ENCODE data around the gene AFAP1L2. TPM values are rescaled to one million over a fixed set of nuclear protein-coding genes. Genes with fewer than 3 reads are reported as not detected.
A peak's percentile ranks its signal among the peaks of the same experiment; 100 is the strongest.

Gene AFAP1L2
- total RNA-seq, 1 donor from 2014 or later: 5.3 TPM

DNA sequence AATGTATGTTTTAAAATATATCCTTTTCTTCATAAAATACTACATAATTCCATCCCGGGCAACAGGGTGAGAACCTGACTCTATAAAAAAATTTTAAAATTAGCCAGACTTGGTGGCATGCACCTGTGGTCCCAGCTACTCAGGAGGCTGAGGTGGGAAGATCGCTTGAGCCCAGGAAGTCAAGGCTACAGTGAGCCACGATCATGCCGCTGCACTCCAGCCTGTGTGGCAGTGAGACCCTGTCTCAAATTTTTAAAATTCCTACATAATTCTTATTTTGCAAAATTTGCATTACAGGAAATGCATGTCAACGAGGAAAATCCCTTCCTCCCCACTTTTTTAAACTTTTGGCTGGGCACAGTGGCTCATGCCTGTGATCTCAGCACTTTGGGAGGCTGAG is 31.3 kb downstream of the AFAP1L2 start:
- Histone ChIP-seq H3K9me3 (no peaks in the 10 kb centered on the region), H3K4me3 (no peak overlapping the region), H3K27me3 (ENCODE audit: low read depth) (no peaks in the 10 kb centered on the region), H3K36me3 (no peaks in the 10 kb centered on the region), H3K27ac (no peak overlapping the region), H3K4me1 (no peaks in the 10 kb centered on the region)
- TF ChIP-seq, protein P1, sequence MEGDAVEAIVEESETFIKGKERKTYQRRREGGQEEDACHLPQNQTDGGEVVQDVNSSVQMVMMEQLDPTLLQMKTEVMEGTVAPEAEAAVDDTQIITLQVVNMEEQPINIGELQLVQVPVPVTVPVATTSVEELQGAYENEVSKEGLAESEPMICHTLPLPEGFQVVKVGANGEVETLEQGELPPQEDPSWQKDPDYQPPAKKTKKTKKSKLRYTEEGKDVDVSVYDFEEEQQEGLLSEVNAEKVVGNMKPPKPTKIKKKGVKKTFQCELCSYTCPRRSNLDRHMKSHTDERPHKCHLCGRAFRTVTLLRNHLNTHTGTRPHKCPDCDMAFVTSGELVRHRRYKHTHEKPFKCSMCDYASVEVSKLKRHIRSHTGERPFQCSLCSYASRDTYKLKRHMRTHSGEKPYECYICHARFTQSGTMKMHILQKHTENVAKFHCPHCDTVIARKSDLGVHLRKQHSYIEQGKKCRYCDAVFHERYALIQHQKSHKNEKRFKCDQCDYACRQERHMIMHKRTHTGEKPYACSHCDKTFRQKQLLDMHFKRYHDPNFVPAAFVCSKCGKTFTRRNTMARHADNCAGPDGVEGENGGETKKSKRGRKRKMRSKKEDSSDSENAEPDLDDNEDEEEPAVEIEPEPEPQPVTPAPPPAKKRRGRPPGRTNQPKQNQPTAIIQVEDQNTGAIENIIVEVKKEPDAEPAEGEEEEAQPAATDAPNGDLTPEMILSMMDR (IDR thresholded peaks at IDR 0.05): no peak
- no peak for DNase-seq
- intact Hi-C loops (cut with DNase I): no loop called here
- no peak for ATAC-seq

DNA sequence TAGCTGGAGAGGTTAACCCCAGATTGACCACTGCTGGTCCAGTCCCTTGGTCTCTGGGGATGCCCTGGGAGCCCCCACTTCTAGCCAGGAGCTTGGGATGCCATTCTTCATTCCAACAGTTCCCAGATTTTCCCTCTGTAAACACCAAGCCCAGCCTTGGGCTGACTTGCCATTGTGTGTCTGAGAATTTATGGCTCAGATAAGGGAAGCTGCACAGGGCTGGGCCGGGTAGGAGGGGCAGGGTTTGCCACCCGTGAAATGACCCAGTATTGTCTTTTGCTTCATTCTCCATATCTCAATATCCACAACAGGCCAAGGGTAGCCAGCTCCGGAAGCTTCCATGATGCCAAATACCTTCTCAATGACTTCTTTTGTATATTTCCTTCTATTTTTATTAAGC is 32.1 kb downstream of the AFAP1L2 start:
- intact Hi-C loops (cut with DNase I): no loop called here

DNA sequence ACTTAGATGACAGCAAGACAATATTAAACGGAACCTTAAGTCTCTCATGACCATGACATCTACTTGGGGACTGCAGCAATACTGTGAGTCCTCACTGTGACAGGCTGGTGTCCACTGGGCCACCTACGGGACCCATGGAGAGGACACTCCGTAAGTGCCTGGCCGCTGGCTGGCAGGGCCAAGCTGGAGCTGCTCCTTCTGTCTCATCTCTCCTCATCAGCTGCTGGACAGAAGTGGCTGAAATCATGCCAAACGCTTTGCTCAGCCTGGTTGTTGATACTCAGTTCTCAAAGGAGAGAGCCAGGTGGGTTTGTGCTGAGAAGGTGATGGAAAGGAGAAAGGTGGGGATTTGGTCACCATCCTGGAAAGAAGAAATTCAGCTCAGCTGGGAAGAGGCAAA is 33.3 kb downstream of the AFAP1L2 start:
- Histone ChIP-seq H3K27me3 (ENCODE audit: low read depth) (no peaks in the 10 kb centered on the region), H3K27ac (no peak overlapping the region), H3K4me1 (no peaks in the 10 kb centered on the region), H3K9me3 (no peaks in the 10 kb centered on the region), H3K4me3 (no peak overlapping the region), H3K36me3 (no peaks in the 10 kb centered on the region)
- DNase-seq (no peak), ATAC-seq (no peak)
- TF ChIP-seq, protein P1 (IDR thresholded peaks at IDR 0.05): no peak
- intact Hi-C loops (cut with DNase I): no loop called here

More for the DNA sequence above, 32.1 kb downstream of the AFAP1L2 start:
- Histone ChIP-seq H3K4me1 (no peaks in the 10 kb centered on the region), H3K9me3 (no peaks in the 10 kb centered on the region), H3K36me3 (no peaks in the 10 kb centered on the region), H3K27ac (no peak overlapping the region), H3K27me3 (ENCODE audit: low read depth) (no peaks in the 10 kb centered on the region), H3K4me3 (no peak overlapping the region)
- DNase-seq: no peak
- no peak for ATAC-seq
- TF ChIP-seq, protein P1 (IDR thresholded peaks at IDR 0.05): no peak

DNA sequence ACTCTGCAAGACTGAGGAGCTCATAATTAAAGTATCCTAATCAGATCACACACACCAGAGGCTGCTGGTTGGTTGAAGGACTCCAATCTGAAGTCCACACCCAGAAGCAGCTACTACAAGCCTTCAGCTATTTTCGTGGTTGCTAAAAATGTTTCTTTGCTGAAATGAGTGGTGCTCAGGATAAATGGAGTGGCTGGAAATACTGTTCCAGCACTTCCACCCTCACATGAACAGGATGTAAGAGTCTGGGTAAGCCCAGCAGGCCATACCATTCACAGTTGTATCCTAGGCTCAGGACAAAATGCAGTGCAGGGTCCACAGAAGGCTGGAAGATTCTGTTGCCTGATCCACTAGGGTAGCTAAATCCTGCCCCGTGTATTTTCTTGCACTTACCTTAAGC is 34.1 kb downstream of the AFAP1L2 start:
- no peaks in the 10 kb centered on the region for H3K9me3 ChIP-seq
- TF ChIP-seq, protein P1 (IDR thresholded peaks at IDR 0.05): no peak
- H3K4me1 ChIP-seq: no peaks in the 10 kb centered on the region
- no peaks in the 10 kb centered on the region for H3K36me3 ChIP-seq
- DNase-seq (no peak), ATAC-seq (peak; percentile 49 to 65)
- no peak overlapping the region for H3K4me3 ChIP-seq
- no peaks in the 10 kb centered on the region for H3K27me3 ChIP-seq (ENCODE audit: low read depth)
- no peak overlapping the region for H3K27ac ChIP-seq
- intact Hi-C loops (cut with DNase I): no loop called here

DNA sequence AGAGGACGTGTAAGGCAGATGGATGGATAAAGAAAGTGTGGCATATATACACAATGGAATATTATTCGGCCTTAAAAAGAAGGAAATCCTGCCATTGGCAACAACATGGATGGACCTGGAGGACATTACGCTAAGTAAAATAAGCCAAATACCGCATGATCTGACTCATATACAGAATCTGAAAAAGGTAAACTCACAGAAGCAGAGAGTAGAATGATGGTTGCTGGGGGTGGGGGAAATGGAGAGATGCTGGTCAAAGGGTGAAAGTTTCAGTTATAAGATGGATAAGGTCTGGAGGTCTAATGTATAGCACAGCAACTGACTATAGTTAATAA is 36.3 kb downstream of the AFAP1L2 start:
- no peaks in the 10 kb centered on the region for H3K27me3 ChIP-seq (ENCODE audit: low read depth)
- ATAC-seq (no peak), DNase-seq (no peak)
- H3K4me3 ChIP-seq: no peak overlapping the region
- TF ChIP-seq, protein P1 (IDR thresholded peaks at IDR 0.05): no peak
- H3K4me1 ChIP-seq: no peaks in the 10 kb centered on the region
- H3K9me3 ChIP-seq: no peaks in the 10 kb centered on the region
- H3K27ac ChIP-seq: no peak overlapping the region
- H3K36me3 ChIP-seq: no peaks in the 10 kb centered on the region
- intact Hi-C loops (cut with DNase I): no loop called here

Measured in lower lobe of right lung (tissue), 2 donors.